Tibial nerve (tissue), 4 donors: Measurements from ENCODE around the gene DCTN3. TPM values are rescaled to one million over a fixed set of nuclear protein-coding genes. Genes with fewer than 3 reads are reported as not detected.

ENCODE experiments used
- DNase-seq, 2 donors: peaks; one replicate each; pipeline ENCODE4 v3.0.0-alpha.2; 2019; ENCODE audit warnings: low spot score in 2 of 2
- H3K27ac ChIP-seq, 4 donors: fragments of 200-600 bp; sonication (generic) in 3 of 4; one replicate each; pipeline ENCODE4 v1.5.1; 2017 to 2019; ENCODE audit warnings: mild to moderate bottlenecking in 1 of 4
- H3K27me3 ChIP-seq, 2 donors: fragments of 200-600 bp; sonication (generic) in 1 of 2; one replicate each; pipeline versions ENCODE4 v1.5.1 to v1.6.0; 2017 to 2019
- H3K36me3 ChIP-seq, 3 donors: fragments of 200-600 bp; sonication (generic); one replicate each; pipeline ENCODE4 v1.5.1; 2018 to 2019
- H3K4me1 ChIP-seq, 4 donors: fragments of 200-600 bp; sonication (generic) in 3 of 4; one replicate each; pipeline ENCODE4 v1.5.1; 2017 to 2019
- H3K4me3 ChIP-seq, 4 donors: fragments of 200-600 bp; sonication (generic) in 3 of 4; one replicate each; pipeline ENCODE4 v1.5.1; 2017 to 2019; ENCODE audit warnings: mild to moderate bottlenecking in 1 of 4, moderate library complexity in 1 of 4
- H3K9me3 ChIP-seq, 4 donors: fragments of 200-600 bp; sonication (generic) in 3 of 4; one replicate each; pipeline ENCODE4 v1.5.1; 2017 to 2019
- EP300 ChIP-seq, 2 donors: sonication (generic); formaldehyde crosslinking; IDR thresholded peaks; one replicate each; pipeline ENCODE4 v1.6.1; 2017; ENCODE audit warnings: antibody characterized with exemption in 2 of 2, mild to moderate bottlenecking in 1 of 2
- POLR2A ChIP-seq, 2 donors: fragments of 450-650 bp; IDR thresholded peaks; one replicate each; pipeline ENCODE4 v1.6.1; 2017; ENCODE audit warnings: antibody characterized with exemption in 2 of 2, mild to moderate bottlenecking in 2 of 2, moderate library complexity in 2 of 2
- whole genome bisulfite sequencing, 2 donors: methylation state at CpG; one replicate each; pipeline ENCODE4 v1.1.5; 2018; 5-methylcytosine and 5-hydroxymethylcytosine counted together
- total RNA-seq, 4 donors: library from RNA; depleted of rRNA; stranded (reverse); fragments of >200 nt; gene quantifications; one replicate each; pipeline ENCODE4 v1.1.0, GENCODE V29; 2016
- TF ChIP-seq, protein P1 (sequence below), 5 experiments: fragments of 200-600 bp in 3 of 5; fragments of 450-650 bp in 2 of 5; sonication (generic) in 3 of 5; IDR thresholded peaks; one replicate each; pipeline ENCODE4 v1.5.1; 2016 to 2019; ENCODE audit warnings: antibody characterized with exemption in 5 of 5, mild to moderate bottlenecking in 3 of 5, moderate library complexity in 2 of 5

Gene DCTN3
- total RNA-seq, 4 donors from 2014 or later, result 64.7 to 87.5 (median 73.7) TPM

DNA sequence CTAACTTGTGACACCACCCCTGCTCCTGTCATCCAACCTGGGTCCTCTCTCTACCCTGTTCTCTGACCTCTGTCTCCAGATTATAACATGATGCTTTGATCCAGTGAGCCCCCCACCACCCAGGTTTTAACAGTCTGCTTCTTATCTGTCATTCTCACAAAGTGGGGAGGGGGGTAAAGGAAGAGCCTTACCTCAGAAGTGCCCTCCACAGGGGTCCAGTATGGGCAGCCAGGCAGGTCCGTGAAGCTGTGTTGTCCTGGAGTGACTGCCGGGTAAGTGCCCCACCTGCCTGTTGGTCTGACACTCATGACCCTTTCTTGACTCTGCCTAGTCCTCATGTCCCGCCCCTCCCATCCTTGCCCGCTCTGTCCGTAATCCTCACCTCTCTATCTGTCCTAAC is 35.1 kb upstream of the DCTN3 start:
- no peak overlapping the region for H3K4me3 ChIP-seq
- TF ChIP-seq POLR2A (IDR thresholded peaks at IDR 0.05) (no peak), EP300 (IDR thresholded peaks at IDR 0.05) (no peak)
- TF ChIP-seq, protein P1, sequence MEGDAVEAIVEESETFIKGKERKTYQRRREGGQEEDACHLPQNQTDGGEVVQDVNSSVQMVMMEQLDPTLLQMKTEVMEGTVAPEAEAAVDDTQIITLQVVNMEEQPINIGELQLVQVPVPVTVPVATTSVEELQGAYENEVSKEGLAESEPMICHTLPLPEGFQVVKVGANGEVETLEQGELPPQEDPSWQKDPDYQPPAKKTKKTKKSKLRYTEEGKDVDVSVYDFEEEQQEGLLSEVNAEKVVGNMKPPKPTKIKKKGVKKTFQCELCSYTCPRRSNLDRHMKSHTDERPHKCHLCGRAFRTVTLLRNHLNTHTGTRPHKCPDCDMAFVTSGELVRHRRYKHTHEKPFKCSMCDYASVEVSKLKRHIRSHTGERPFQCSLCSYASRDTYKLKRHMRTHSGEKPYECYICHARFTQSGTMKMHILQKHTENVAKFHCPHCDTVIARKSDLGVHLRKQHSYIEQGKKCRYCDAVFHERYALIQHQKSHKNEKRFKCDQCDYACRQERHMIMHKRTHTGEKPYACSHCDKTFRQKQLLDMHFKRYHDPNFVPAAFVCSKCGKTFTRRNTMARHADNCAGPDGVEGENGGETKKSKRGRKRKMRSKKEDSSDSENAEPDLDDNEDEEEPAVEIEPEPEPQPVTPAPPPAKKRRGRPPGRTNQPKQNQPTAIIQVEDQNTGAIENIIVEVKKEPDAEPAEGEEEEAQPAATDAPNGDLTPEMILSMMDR (IDR thresholded peaks at IDR 0.05), result no peak
- no peak for DNase-seq
- H3K9me3 ChIP-seq, result no peaks in the 10 kb centered on the region
- no peaks in the 10 kb centered on the region for H3K27me3 ChIP-seq
- H3K36me3 ChIP-seq, result peaks cover 0 to 14% (median 0%) of the 10 kb centered on the region in 3 donors
- 64 to 67% methylated on average over 5 of the region's 5 CpGs for WGBS, 2 donors
- H3K27ac ChIP-seq, result peak overlapping the region; percentile 63 to 91 (median 83)
- H3K4me1 ChIP-seq, result peaks cover 0 to 53% (median 49%) of the 10 kb centered on the region in 4 donors

DNA sequence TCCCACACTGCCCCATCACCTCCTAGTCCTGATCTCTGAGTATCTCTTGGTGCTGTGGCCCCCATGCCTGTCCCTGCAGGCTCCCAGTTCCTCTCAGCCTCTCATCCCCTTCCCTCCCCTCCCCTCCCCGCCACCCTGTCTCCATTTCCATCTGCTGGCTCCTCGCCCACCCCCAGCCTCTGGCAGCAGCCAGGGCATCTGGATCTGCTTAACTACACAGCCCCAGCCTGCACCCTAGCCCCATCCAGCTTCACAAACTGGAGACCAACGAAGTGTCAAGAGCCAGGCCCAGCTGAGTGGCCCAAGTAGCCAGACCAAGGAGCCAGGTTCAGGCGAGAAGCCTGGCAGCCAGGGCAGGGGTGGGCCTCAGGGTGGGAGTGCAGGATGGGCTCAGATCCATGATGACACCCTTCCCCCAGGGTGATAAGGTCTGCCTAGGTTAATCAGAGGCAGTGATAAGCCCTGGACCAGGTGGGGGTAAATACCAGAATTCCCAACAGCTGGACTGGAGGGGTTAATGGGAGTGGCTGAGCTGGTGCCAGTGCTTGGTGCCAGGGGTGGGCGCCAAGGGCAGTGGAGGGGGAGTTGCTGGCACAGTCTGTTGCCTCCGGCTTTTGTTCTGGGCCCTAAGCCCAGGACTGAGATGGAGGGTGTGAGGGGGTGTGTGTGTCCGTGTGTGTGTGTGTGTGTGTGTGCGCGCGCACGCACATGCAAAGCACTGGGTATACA is 34.2 kb upstream of the DCTN3 start:
- peak overlapping the region; percentile 63 to 91 (median 83) for H3K27ac ChIP-seq
- H3K4me1 ChIP-seq, result peaks cover 0 to 55% (median 49%) of the 10 kb centered on the region in 4 donors
- peak in 1 of 2 donors; percentile 65 for DNase-seq
- peak overlapping the region in 1 of 4 donors; percentile 7 for H3K4me3 ChIP-seq
- H3K9me3 ChIP-seq, result no peaks in the 10 kb centered on the region
- WGBS, 2 donors, result 14 to 38% methylated on average over 11 of the region's 11 CpGs
- H3K36me3 ChIP-seq, result peaks cover 0 to 13% (median 5%) of the 10 kb centered on the region in 3 donors
- TF ChIP-seq POLR2A (IDR thresholded peaks at IDR 0.05) (no peak), EP300 (IDR thresholded peaks at IDR 0.05) (peak in 1 of 2 donors; percentile 72)
- TF ChIP-seq, protein P1 (IDR thresholded peaks at IDR 0.05), result no peak
- no peaks in the 10 kb centered on the region for H3K27me3 ChIP-seq

DNA sequence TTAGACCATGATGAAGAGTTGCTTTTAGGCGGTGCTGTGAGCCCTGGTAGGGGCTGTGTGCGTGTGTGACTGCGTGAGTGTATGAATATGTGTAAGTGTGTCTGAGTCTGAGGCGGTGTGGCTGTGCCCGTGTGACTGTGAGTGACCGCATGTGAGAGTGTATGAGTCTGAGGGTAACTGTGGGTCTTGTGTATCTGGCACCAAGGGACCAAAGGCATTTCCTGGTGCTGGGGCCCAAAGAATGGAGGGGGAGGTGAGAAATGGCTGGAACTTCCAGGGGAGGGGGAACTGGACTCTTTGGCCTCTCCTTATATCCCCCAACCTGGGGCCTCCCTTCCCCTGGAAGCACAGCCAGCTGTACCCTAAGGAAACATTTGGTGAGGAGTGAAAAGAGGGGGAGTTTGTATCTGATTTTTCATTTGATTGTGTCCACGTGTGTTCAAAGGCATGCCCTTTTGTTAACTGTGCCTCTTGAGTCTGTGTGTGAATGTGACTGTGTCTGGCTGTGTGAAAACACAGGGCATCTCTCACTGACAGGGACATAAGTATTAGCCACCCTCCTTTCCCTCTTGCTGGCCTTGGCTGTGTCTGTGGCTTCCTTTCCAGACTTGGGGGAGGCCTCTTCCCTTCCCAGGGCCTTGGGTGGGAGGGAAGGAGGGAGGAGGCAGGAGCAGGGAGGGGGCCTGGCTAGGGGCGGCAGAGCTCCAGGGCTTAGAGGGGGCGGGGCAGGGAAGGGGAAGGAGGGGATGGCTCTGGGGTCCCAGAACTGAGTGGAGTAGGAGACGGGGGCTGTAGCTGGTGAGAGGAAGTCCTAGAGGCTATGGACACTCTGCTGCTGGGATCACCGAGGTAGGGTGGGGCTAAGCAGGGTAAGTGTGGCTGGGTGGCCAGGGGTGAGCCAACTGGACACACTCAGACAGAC is 33.1 kb upstream of the DCTN3 start:
- WGBS, 2 donors, result 23 to 24% methylated on average over 10 to 11 of the region's 11 CpGs
- Histone ChIP-seq H3K27me3 (no peaks in the 10 kb centered on the region), H3K4me3 (peak overlapping the region in 2 of 4 donors; percentile 8 to 48), H3K27ac (peak overlapping the region; percentile 77 to 91 (median 84)), H3K9me3 (no peaks in the 10 kb centered on the region), H3K4me1 (peaks cover 0 to 59% (median 52%) of the 10 kb centered on the region in 4 donors), H3K36me3 (peaks cover 0 to 19% (median 5%) of the 10 kb centered on the region in 3 donors)
- peak in 1 of 2 donors; percentile 19 for DNase-seq
- TF ChIP-seq EP300 (IDR thresholded peaks at IDR 0.05), result peak in 1 of 2 donors; percentile 25
- no peak for TF ChIP-seq POLR2A (IDR thresholded peaks at IDR 0.05)

DNA sequence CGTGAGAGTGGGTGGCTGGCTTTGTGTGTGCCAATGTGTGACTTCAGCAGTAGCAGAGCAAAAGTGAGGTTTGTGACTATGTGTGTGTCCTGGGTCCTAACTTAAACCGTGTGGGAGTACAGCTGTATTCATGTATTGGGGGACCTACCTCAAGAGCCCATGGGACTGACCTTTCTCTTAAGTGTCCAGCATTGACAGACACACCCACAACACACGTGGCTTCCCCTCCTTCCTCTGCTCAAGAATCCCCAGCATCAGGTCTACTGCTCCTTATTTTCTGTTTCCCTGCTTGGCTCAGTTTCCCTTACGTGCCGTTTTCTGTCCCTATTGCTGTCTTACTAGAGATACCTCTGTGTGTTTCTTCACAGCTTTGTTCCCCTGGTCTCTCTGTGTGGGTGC is 32.3 kb upstream of the DCTN3 start:
- peak overlapping the region; percentile 77 to 91 (median 84) for H3K27ac ChIP-seq
- H3K4me1 ChIP-seq, result peaks cover 0 to 67% (median 59%) of the 10 kb centered on the region in 4 donors
- peak overlapping the region in 3 of 4 donors; percentile 17 to 48 (median 26) for H3K4me3 ChIP-seq
- H3K9me3 ChIP-seq, result no peaks in the 10 kb centered on the region
- H3K27me3 ChIP-seq, result no peaks in the 10 kb centered on the region
- no peak for DNase-seq
- WGBS, 2 donors, result 8 to 13% methylated on average over 5 of the region's 5 CpGs
- TF ChIP-seq EP300 (IDR thresholded peaks at IDR 0.05) (no peak), POLR2A (IDR thresholded peaks at IDR 0.05) (no peak)
- TF ChIP-seq, protein P1 (IDR thresholded peaks at IDR 0.05), result no peak
- peaks cover 0 to 23% (median 5%) of the 10 kb centered on the region in 3 donors for H3K36me3 ChIP-seq

DNA sequence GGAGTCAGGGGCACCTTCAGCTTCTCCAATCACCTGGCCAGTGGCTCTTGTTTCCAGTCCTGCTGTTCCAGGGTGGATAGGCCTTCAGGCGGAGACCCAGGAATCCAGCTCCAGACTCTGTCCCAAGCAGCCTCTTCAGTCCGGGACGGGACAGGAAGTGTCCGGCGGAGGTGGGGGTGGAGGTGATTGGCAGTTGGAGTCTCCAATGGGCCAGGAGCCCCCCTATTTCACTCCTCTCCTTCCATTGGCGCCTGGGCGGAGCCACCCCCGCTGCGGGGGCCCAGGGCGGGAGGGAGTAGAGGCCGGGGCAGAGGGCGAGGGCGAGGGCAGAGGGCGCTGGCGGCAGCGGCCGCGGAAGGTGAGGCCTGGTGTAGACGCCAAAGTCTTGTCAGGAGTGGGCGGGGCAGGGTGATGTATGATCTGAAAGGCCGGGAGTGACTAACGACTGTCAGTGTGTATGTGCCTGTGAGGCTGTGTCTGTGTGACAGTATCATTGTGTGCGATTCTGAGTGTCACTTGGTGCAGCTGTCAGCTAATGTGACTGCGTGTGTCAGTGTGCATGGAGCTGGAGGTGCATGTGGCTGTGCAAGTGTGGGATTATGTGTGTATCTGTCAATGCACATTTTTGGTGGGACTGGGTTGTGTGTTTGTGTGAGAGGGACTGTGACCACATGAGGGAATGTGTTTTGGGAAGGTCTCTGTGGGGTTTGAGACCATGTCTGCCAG is 31.7 kb upstream of the DCTN3 start, which contains the start of gene IL11RA:
Gene IL11RA (plus strand): TSS at position 310 of the 726 bp plus-strand sequence. CDS start 3,033 bp downstream, outside the sequence.
- DNase-seq, result peak; percentile 78 to 80
- TF ChIP-seq, protein P1 (IDR thresholded peaks at IDR 0.05), result no peak
- TF ChIP-seq POLR2A (IDR thresholded peaks at IDR 0.05) (peak in 1 of 2 donors; percentile 44), EP300 (IDR thresholded peaks at IDR 0.05) (peak in 1 of 2 donors; percentile 77)
- H3K27me3 ChIP-seq, result no peaks in the 10 kb centered on the region
- peak within 1 kb of the TSS; percentile 77 to 91 (median 84) for H3K27ac ChIP-seq
- peaks cover 0 to 23% (median 5%) of the 10 kb centered on the region in 3 donors for H3K36me3 ChIP-seq
- WGBS, 2 donors, result 1 to 2% methylated on average over 15 to 22 of the region's 24 CpGs
- H3K4me3 ChIP-seq, result peak within 1 kb of the TSS; percentile 17 to 48 (median 24)
- no peaks in the 10 kb centered on the region for H3K9me3 ChIP-seq
- H3K4me1 ChIP-seq, result peaks cover 0 to 73% (median 64%) of the 10 kb centered on the region in 4 donors
